Esophagus squamous epithelium (tissue), 5 donors: ENCODE data around the gene AP3D1. TPM values are rescaled to one million over a fixed set of nuclear protein-coding genes. Genes with fewer than 3 reads are reported as not detected.

ENCODE experiments used
- DNase-seq: peaks from one replicate; lab custom pipeline; 2025; lab: John Stamatoyannopoulos, UW
- H3K27ac ChIP-seq, 4 donors: fragments of 200-600 bp; sonication (generic); one replicate each; pipeline ENCODE4 v1.5.1; 2016 to 2019; ENCODE audit warnings: mild to moderate bottlenecking in 1 of 4
- H3K27me3 ChIP-seq, 4 donors: fragments of 200-600 bp; sonication (generic); 1 replicate in 3 of 4; 2 replicates in 1 of 4; pipeline versions ENCODE4 v1.5.1 to v1.6.0; 2017 to 2021; ENCODE audit warnings: antibody characterized with exemption in 1 of 4
- H3K36me3 ChIP-seq, 3 donors: fragments of 200-600 bp; sonication (generic); one replicate each; pipeline ENCODE4 v1.5.1; 2016 to 2019
- H3K4me1 ChIP-seq, 3 donors: fragments of 200-600 bp; sonication (generic); one replicate each; pipeline ENCODE4 v1.5.1; 2017 to 2019
- H3K4me3 ChIP-seq, 4 donors: fragments of 200-600 bp; sonication (generic); 1 replicate in 3 of 4; 2 replicates in 1 of 4; pipeline ENCODE4 v1.5.1; 2016 to 2019; ENCODE audit warnings: mild to moderate bottlenecking in 2 of 4, moderate library complexity in 1 of 4
- H3K9me3 ChIP-seq, 3 donors: fragments of 200-600 bp; sonication (generic); one replicate each; pipeline ENCODE4 v1.5.1; 2016 to 2019
- CTCF ChIP-seq, 6 experiments: fragments of 450-650 bp in 4 of 6; fragments of 200-600 bp in 2 of 6; sonication (generic) in 2 of 6; IDR thresholded peaks; one replicate each; pipeline ENCODE4 v1.5.1; 2016 to 2019; ENCODE audit warnings: antibody characterized with exemption in 6 of 6, mild to moderate bottlenecking in 4 of 6, moderate library complexity in 4 of 6
- POLR2A ChIP-seq, 4 donors: fragments of 450-650 bp; IDR thresholded peaks; one replicate each; pipeline ENCODE4 v1.6.1; 2017; ENCODE audit warnings: antibody characterized with exemption in 4 of 4, mild to moderate bottlenecking in 4 of 4, moderate library complexity in 3 of 4
- WGBS, 2 donors: methylation state at CpG; one replicate each; pipeline ENCODE4 v1.1.5; 2018; 5-methylcytosine and 5-hydroxymethylcytosine counted together
- intact Hi-C: fragments of 100-400 bp; cut with DNase I; formaldehyde crosslinking; loops from one replicate; pipeline ENCODE4 v1.15.0; 2022
- total RNA-seq, 4 donors: library from RNA; depleted of rRNA; stranded (reverse); fragments of >200 nt; gene quantifications; one replicate each; pipeline ENCODE4 v1.1.0, GENCODE V29; 2016
- donor health status: DM: yes; HTN: yes; CAD: no.

AP3D1 gene
- total RNA-seq, 4 donors from 2014 or later, result 47.7 to 99.9 (median 71.8) TPM

GRCh38 chr19:2192862-2193261 lies 41.5 kb upstream of the AP3D1 start:
- no peak for TF ChIP-seq CTCF (IDR thresholded peaks at IDR 0.05)
- no peak for TF ChIP-seq POLR2A (IDR thresholded peaks at IDR 0.05)
- Histone ChIP-seq H3K9me3 (no peaks in the 10 kb centered on the region), H3K27ac (no peak overlapping the region), H3K27me3 (no peaks in the 10 kb centered on the region), H3K4me1 (peaks cover 0 to 17% (median 4%) of the 10 kb centered on the region in 3 donors), H3K36me3 (peaks cover 20 to 100% (median 27%) of the 10 kb centered on the region in 3 donors), H3K4me3 (no peak overlapping the region)
- intact Hi-C loops, result no loop called here
- DNase-seq, result no peak
- WGBS, 2 donors, result 91 to 94% methylated on average over 6 to 12 of the region's 17 CpGs

GRCh38 chr19:2191456-2192310 lies 40.3 kb upstream of the AP3D1 start:
- 82 to 100% methylated on average over 1 to 2 of the region's 32 CpGs for WGBS, 2 donors
- Histone ChIP-seq H3K36me3 (peaks cover 20 to 100% (median 29%) of the 10 kb centered on the region in 3 donors), H3K4me3 (no peak overlapping the region), H3K9me3 (no peaks in the 10 kb centered on the region), H3K27ac (no peak overlapping the region), H3K27me3 (no peaks in the 10 kb centered on the region), H3K4me1 (peaks cover 6 to 26% (median 12%) of the 10 kb centered on the region in 3 donors)
- TF ChIP-seq CTCF (IDR thresholded peaks at IDR 0.05) (no peak), POLR2A (IDR thresholded peaks at IDR 0.05) (no peak)
- intact Hi-C loops, result no loop called here
- DNase-seq, result no peak

GRCh38 chr19:2190848-2191455 lies 39.6 kb upstream of the AP3D1 start:
- no peak for TF ChIP-seq CTCF (IDR thresholded peaks at IDR 0.05)
- no peak for TF ChIP-seq POLR2A (IDR thresholded peaks at IDR 0.05)
- Histone ChIP-seq H3K36me3 (peaks cover 20 to 100% (median 30%) of the 10 kb centered on the region in 3 donors), H3K27me3 (no peaks in the 10 kb centered on the region), H3K4me1 (peaks cover 13 to 33% (median 18%) of the 10 kb centered on the region in 3 donors), H3K27ac (no peak overlapping the region), H3K9me3 (no peaks in the 10 kb centered on the region), H3K4me3 (no peak overlapping the region)
- intact Hi-C loops, result no loop called here
- DNase-seq, result no peak
- WGBS, 2 donors, result 93 to 99% methylated on average over 9 to 12 of the region's 37 CpGs

- Histone ChIP-seq H3K9me3 (no peaks in the 10 kb centered on the region), H3K27me3 (no peaks in the 10 kb centered on the region), H3K4me1 (peaks cover 13 to 44% (median 18%) of the 10 kb centered on the region in 3 donors), H3K36me3 (peaks cover 20 to 100% (median 26%) of the 10 kb centered on the region in 3 donors), H3K27ac (no peak overlapping the region), H3K4me3 (no peak overlapping the region)
- intact Hi-C loops, result no loop called here
- no peak for DNase-seq
- no peak for TF ChIP-seq POLR2A (IDR thresholded peaks at IDR 0.05)
- no peak for TF ChIP-seq CTCF (IDR thresholded peaks at IDR 0.05)
- 60% methylated on average over 5 of the region's 16 CpGs; no CpG with 5 or more reads in 1 of the 2 donors for WGBS, 2 donors
Observed at GRCh38 chr19:2189880-2190279, 38.5 kb upstream of the AP3D1 start.
